Stimulated activated CD8-positive, alpha-beta memory T cell treated with anti-CD3 and anti-CD28 coated beads, Interleukin-4, amount 100 ng/mL, for 1 hour (primary cell): Measurements from ENCODE around the gene FRMD4A.
"Not testable (repeated sequence)": the region's sequence is repeated elsewhere in the genome, so short reads cannot be mapped to it uniquely, and the experiment has no call there.

Experiments
- DNase-seq, 2 donors: peaks; one replicate each; pipeline ENCODE4 v3.0.0-alpha.2; 2020; ENCODE audit warnings: low read depth in 2 of 2, low spot score in 1 of 2

The FRMD4A gene

DNA sequence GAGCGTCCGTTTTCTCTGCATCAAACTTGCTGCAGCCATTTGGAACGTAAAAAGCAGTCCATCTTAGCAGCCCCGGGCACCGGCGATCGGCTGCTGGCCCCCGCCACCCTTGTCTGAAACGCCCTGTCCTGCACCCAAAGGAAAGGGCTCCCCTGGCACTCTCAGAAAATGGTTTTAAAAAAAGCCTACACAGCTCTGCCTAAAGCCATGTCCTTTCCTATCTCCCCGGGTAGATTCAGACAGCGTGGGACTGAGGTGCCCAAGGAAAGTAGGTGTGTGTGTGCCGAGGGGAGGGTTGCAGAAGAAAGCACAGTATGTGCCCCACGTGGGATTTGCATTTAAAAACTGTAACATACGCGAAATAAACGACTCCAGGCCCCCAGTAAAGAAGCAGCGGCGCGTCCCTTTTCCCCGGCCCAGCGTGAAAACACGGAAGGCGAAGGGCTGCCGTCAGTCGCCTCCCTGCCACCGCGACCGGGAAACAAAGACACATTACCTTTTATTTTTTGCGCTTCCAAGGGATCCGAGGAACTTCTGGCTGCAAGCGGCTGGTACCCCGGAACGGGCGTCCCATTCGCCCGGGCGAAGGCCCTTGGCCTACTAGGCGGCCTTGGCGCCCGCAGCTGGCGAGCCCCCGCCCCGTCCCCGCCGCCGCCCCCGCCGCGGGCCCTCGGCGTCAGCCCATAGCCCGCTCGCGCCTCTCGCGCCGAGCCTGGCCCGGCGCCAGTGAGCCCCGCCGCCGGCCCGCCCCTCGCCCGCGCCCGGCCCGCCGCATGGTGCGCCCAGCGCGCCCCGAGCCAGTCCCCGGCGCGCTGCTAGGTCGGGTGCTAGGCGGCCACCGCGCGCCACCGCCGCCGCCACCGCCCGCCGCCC is 439.4 kb downstream of the FRMD4A start:
- DNase-seq = no peak

DNA sequence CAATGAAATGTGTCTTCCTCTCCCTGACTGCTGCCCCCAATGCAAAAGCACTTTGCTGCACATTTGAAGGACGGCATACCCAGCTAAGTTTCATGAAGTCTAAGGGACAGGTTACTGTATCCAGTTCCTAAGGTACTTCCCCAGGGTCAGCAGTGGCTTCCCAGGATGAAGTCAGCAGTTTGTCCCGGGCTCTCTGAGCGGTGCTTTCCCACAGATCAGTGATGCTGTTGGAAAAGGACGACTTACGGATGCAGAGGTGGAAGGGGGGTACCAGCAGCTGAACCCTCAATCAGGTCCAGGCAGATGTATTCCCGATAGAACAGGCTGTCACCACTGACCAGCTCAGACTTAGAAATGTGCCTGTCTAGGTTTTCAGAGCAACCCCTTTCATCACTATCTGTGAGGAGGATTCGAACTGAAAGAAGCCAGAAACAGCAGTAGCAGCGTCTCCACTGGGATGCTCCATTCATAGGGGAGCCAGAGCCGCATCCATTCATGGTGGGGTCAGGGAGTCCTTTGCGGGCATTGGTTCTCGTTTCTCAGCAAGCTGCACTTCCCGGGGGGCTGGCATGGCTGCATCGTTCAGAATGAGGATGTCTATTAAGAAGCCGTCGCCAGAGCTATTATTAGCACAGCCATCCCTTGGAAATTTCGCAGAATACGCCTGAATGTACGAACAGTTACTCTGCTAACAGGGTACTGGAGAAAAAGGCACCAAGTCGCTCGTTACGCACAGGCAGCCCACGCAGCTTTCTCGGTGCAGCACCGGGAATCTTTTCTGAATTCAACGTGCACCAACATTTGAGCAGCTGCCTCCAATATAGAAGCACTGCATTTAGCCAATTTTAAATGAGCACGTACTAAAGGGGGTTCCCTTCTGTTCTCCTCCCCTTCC is 440.2 kb downstream of the FRMD4A start:
- no peak for DNase-seq

DNA sequence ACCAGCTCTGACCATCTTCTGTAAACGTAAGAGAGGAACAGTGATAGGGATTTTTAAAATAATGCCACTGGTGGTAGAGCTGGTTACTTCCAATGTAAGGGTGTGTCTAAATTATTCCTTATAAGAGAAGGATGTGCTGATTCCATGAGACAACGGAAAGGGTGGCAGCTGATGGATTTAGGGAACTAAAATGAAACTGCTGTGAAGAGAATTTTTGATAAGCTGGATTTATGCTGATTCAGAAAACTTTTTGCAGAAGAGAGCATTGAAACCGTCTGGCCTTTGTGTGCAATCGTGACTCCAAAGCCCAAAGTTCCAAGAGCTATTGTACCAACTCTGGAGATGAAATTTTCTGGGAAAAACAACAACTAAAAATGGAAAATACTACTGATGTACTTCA is 443.0 kb downstream of the FRMD4A start:
- no peak for DNase-seq

DNA sequence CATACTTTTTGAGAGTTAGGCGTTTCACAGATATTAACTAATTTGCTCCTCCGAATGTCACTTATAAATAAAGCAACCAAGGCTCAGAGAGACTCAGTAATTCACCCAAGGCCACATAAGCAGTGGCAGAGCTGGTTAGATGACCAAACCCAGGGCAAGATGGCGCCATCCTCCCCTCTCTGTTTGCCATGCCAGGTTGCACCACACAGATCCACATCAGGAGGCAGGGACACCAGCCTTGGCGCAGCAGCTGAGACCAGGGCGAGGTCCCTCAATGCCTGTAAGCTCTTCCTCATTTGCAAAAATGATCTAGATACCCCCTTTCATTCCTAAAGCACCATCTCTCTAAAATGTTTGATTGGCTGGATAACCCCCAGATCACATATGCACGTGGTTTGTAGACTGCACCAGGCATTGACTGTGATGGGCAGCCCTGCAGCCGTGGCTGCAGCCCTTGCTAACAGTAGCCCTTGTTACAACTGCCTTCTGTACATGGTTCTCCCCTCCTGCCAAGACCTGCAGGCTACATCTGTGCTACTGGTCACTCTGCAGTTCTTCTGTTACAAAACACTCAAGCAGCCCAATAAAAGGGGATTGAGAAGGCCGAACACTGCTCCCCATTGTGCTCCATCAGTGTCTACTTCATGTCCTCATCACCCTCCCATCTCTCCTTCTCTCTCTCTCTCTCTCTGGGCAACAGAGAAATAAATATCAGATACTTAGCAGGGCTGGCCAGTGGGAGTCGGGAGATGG is 445.3 kb downstream of the FRMD4A start:
- DNase-seq = no peak

DNA sequence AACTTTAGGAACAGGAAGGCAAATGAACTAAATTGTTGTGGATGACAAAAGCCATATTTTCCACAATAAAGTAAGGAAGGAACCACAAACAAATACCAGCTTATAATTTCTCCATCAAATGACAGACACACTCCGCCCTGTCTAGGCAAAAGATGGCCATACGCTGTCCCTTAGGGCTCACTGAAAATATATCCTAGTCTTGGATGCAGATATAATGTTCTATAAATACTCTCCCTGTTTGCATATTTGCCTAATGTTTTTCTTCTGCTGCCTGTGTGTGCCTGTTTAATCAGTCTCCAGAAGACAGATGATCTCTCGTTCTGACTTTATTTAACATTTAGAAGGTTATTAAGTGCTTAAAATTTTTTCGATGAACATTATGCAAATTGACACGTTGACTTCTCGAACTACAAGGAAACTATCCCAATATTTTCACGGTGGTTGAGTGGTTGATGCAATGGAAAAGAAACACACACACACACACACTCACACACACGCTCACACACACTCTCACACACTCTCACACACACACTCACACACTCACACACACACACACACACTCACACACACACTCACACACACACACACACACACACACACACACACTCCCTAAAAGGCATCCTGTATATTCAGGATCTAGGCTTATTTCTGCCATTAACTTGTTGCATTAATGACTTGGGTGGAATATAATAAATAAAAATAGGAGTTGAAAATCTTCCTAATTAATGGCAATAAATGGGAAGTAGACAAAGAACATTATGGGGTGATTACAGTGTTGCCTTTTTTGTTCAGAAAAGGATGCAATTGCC is 446.9 kb downstream of the FRMD4A start:
- no peak for DNase-seq

DNA sequence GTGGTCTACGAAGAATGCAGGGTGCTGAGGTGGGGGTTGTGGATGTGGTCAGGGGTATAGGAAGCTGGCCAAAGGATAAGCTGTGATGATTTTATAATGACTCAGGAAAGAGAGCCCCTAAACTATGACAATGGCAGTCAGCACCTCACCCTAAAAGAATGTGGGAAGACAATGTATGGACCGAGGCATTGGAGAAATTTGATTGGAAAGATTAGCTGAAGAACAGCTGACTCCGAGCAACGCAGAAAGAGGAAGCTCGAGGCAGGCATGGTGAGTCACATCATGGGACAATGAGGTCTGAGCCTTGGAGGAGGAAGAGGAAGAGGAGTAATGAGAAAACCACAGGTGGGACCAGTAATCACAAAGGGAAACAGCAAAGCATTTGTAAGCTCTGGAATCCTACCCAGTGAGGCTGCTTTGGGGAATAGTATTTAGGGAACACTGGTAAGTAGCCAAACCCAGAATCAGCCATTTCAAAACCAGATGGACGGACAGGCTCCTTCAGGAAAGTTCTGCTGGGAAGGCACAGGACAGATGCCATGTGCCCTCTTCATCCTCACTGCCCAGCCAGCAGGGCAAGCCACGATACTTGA is 448.5 kb downstream of the FRMD4A start:
- DNase-seq = no peak

DNA sequence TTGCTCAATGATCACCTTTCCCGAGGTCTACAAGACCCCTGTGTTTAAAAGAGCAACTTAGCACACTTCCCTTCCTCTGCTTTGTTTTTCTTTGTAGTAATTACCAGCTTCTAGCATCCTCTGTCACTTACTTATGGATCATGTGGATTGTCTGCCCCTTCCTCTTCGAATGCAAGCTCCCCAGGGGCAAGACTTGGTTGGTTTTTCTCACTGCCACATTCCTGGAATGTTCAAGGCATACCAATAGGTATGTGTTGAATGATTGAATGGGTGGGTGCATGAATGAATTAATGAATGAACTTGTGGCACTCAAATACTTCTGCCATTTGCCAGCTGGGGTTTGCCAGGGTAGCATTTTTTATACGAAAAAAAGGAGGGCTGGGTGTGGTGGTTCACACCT is 450.0 kb downstream of the FRMD4A start:
- DNase-seq = no peak

DNA sequence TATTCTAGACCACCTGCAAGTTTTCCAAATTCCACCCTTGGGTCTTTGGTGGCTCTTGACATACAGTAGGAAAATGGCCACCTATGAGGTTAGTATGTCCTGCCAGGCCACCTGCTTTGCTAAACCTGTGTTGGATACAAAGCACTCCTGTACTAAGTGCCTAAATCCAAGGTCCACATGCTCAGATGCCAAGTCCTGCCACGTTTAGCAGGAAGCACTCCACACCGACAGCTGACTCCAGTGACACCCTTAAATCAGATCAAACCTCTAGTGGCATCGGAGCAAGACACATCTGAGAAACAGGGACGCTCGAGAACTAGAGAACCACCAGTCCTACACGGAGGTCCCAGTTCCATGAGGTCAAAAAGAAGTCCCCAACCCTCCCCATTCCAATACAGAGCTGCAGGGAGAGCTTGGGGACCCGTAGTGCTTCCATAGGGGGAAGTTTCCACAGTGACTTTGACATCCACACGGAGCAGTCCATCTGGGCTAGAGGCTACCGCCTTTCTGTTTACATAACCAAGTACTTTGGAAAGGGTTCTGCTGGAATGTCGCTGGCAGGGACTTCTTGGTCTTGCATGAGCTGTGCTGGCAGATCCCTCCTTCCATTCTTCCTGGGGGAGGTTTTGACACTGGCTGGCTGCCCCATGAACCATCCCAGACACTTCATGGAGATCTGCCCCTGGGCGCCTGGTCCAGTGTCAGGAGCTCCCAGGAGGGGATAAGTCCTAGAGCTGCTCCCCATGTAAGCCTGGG is 453.4 kb downstream of the FRMD4A start:
- DNase-seq = no peak

DNA sequence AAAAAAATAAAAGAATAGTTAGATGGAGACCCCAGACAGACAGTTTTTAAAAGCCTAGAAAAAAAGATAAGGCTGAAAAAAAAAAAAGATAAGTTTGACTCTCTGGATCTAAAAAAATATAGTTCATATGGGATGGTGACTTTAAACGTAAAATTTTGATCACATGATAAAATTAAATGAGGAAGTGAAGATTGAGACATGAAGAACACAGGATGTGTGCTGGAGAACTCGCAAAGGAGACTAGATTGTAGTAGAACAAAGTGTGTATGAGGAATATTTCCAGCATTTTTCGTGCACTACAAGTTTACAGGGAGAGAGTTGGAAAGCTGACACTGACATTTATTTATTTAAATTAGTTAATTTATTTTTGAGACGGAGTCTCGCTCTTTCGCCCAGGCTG is 457.5 kb downstream of the FRMD4A start:
- DNase-seq = no peak

DNA sequence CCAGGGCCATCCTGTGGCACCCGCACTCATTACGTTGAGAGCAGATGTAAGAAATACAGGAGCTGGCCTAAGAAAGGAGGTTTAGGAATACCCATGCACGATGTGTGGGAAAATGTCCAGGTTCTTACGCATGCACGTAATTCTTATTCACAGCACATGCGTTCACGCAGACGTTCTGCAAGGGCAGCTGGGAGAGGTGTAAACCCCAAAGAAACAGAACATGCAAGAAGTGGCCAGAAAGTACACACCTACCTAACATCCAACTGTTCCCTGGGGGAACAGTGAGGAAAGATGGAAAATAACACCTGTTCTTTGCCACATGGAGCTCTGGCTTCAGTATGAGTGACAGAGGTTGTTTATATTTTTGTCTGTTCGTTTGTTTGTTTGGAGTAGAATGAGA is 458.3 kb downstream of the FRMD4A start:
- no peak for DNase-seq

DNA sequence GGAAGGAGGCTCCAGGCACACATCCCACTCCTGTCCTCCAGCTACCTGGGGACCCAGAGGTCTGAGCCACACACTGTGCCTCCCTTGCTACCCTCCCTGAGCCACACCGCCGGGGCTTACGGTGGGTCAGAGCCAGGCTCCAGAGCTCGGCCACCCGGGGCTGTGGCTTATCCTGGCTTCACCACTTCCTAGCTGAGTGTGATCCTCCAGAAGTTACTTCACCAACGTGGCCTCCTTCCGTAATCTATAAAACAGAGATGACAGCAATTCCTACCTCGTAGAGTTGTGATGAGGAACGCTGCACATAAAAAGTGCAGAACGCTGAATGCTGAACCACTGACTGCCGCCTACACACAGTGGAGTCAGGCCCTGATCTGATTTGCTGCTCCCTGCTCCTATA is 458.9 kb downstream of the FRMD4A start:
- DNase-seq = no peak

DNA sequence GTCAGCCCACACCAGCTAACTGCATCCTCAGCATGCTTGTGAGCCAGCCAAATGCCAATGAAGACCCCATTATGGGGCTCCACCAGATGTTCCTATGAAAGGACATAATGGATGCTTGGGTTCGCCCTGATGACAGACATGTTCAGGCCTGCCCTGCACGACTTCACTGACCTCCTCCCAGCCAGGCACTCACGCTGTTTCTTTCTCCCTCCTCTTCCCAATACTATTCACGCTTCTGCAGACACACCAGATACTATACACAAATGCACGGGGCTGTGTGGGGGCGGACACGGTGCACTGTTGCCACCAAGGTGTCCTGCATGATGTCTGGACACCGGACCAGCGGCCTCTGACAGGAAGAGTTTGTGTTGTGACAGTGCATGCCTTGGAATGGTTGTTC is 459.7 kb downstream of the FRMD4A start:
- no peak for DNase-seq

DNA sequence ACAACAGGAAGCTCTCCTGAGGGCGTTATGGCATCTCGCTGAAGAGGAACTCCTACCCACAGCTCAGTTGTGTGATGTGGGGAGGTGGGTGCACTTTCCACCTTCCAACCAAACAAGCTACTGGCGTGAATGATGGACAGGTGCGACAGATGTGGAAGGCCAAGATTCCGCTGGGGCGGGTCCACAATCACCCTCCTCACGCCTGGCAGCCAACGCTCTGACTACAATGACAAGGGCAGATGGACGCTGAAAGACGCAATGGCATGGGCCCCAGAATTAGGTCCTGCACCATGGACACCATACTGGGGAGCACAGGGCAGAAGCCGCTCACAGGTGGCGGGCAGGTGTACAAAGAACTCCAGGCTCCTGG is 461.4 kb downstream of the FRMD4A start:
- no peak for DNase-seq

DNA sequence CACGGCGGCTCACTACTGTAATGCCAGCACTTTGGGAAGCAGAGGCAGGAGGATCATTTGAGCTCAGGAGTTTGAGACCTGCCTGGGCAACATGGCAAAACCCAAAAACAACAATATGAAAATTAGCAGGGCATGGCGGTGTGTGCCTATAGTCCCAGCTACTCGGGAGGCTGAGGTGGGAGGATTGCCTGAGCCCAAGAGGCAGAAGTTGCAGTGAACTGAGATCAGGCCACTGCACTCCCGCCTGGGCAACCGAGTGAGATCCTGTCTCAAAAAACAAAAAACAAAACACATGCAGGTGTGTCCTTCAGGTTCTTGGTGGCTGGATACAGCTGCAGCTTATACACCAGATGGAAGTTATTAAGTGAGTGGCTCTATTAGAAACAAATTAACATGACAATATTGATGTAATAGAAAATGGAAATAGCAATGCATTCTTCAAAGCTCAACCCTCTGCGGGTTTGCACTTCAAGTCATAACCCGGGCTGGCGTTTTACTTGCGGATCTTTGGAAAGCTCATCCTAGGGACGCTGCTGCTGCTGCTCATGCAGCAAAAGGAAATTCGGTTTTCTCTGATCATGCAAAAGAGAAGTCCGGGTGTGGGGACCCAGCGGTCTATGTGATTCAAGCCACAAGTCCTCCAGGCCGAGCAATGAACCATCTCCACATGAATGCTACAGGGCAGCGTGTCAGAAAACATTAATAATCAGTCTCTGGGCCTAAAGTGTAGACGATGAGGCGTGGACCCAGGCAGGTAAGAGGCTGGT is 462.0 kb downstream of the FRMD4A start:
- DNase-seq = no peak

DNA sequence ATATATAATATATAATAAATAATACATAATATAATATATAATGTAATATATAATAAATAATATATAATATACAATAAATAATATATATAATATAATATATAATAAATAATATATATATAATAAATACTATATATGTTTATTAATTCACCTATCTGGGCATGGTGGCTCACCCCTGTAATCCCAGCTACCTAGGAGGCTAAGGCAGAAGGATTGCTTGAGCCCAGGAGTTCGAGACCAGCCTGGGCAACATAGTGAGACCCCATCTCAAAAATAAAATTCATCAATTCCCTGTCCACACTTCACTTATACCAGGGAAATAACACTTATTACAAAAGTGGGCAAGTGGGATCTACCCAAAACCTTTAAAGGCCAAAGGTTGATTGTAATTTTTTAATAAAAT is 462.9 kb downstream of the FRMD4A start:
- DNase-seq = no peak

DNA sequence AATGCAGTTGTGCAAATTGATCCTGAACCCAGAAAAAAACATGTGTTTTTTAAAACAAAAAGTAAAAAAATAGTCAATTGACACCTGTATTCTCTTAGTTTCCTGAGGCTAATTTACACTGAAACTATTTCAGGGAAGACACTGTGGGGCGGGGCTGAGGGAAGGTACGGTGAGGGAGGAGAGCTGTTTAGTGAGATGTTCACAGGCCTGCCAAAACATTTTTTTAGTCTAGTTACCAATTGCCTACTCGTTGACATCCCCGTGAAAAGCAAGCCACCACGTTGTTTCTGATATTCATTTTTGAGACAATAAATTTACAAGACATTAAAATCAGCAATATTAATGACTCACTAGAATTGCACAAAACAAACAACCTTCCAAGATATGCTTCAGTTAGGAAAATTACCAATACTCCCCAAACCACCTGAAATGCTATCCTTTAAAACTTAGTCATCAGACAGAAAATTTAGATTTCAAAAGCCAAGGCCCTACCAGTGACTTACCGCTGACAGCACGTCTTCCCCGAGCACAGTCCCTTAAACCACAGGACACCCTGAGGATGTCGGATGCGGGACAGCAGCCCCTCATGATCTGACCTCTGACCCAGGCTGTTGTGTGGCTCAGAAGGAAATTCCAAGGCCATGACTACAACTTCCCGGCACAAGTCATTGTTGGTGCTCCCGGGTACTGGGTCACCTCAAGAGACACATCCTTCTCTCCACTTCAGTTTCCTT is 464.8 kb downstream of the FRMD4A start:
- no peak for DNase-seq

DNA sequence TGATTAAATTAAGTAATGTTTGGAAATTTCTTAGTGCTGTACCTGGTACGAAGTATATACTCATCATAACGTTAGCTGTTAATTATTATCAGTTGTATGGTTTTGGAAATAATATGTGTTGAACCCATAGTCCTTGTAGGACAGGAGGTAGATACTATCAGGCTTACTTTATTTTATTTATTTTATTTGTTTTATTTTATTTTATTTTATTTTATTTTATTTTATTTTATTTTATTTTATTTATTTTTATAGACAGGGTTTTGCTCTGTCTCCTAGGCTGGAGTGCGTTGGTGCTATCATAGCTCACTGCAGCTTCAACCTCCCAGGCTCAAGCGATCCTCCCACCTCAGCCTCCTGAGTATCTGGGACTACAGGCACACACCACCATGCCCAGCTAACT is 465.5 kb downstream of the FRMD4A start:
- not testable (repeated sequence) for DNase-seq

DNA sequence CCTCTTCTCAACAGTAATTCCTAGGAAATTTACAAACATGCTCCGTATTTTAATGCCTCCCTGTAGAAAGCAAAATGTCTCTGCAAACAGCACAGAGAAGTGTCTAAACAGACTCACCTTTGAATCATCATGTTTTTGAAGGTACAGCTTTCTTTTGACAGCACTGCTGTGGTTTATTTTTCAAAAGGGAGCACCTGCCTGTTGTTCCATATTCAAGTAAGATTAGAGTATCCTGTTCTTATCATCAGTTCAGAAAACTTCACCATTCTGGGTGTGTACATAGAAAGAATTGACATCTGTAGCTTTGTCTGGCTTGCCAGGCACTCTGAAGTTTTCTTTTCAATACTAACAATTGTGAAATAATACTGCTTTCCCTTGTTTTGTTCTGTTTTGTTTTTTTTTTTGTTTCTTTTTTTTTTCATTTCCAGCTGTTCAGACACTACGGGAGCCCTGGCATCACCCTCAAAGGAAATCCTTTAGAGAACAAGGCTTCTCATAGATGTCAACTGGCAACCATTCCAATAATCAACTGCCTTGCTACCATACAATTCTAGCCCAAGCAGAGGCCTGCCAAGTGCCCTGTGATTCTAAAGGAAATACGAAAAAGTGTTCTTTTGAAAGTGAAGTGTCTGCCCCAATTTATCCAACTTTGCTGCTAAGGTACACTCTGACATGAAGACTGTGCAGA is 468.0 kb downstream of the FRMD4A start:
- DNase-seq = no peak
